ENCODE measurements around the gene BPIFB4.

Gene BPIFB4

DNA sequence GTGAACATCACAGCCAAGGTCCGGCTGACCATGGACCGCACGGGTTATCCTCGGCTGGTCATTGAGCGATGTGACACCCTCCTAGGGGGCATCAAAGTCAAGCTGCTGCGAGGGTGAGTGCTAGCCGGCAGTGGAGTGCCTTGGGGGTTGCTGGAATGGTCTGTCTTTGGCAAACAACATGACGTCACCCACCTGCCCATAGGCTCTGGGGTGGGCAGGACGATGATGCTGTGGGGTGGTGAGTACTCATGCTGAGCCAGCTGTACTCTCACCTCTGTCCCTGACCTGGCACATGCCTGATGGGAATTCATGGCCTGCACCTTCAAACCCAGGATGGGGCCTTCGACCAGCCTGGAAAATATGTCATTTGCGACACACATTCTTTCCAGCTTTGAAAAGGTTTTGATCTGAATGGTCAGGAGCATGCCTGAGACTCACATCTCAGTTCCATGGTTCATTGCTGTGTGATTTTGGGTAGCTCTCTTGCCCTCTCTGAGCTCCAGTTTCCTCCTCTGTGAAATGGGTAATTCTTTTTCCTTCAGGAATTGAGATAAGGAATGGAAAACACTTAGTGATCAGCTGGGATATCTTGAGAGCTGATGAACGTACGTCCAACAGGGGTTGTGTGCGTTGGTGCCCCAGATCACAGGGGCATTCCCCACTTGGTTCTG, 6.7 kb downstream of the BPIFB4 start:
- TF ChIP-seq, protein P1, sequence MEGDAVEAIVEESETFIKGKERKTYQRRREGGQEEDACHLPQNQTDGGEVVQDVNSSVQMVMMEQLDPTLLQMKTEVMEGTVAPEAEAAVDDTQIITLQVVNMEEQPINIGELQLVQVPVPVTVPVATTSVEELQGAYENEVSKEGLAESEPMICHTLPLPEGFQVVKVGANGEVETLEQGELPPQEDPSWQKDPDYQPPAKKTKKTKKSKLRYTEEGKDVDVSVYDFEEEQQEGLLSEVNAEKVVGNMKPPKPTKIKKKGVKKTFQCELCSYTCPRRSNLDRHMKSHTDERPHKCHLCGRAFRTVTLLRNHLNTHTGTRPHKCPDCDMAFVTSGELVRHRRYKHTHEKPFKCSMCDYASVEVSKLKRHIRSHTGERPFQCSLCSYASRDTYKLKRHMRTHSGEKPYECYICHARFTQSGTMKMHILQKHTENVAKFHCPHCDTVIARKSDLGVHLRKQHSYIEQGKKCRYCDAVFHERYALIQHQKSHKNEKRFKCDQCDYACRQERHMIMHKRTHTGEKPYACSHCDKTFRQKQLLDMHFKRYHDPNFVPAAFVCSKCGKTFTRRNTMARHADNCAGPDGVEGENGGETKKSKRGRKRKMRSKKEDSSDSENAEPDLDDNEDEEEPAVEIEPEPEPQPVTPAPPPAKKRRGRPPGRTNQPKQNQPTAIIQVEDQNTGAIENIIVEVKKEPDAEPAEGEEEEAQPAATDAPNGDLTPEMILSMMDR (IDR thresholded peaks at IDR 0.05; ENCODE audit: low read depth, low read length), result no peak
- no peak for DNase-seq (ENCODE audit: extremely low read depth, low read depth)

GRCh38 chr20:33091147-33091546, 11.7 kb downstream of the BPIFB4 start:
- DNase-seq (ENCODE audit: extremely low read depth, low read depth), result no peak
- TF ChIP-seq, protein P1 (IDR thresholded peaks at IDR 0.05; ENCODE audit: low read depth, low read length), result no peak

DNA sequence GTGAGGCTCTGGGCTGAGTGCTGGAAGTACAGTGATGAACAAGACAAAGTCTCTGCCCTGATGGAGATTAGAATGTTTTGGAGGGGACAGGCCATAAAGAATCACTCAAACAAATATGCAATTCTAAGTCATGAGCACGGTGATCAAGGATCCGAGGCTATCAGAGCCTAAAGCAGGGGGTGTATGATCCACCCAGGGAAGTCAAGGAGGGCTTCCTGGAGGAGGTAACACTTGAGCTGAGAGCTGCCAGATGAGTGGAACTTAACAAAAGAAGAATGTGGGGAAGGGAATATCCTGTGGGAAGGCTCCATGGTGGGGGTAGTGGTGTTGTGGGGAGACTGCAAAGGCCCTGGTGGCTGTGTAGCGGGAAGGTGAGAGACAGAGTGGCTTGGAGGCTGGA, 12.2 kb downstream of the BPIFB4 start:
- DNase-seq (ENCODE audit: extremely low read depth, low read depth), result no peak
- TF ChIP-seq, protein P1 (IDR thresholded peaks at IDR 0.05; ENCODE audit: low read depth, low read length), result no peak

DNA sequence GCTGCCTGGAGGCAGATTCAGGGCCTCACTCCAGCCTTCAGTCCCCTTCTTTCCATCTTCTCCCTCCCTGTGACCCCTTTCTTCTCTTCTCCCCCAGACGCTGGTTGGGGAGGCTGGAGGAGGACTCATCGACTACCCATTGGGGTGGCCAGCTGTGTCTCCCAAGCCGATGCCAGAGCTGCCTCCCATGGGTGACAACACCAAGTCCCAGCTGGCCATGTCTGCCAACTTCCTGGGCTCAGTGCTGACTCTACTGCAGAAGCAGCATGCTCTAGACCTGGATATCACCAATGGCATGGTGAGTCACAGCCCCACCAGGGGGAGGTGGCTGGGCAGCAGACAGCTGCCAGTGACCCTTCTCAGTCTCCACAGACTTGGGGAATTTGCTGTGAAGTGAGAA, 12.9 kb downstream of the BPIFB4 start:
- no peak for DNase-seq (ENCODE audit: extremely low read depth, low read depth)
- TF ChIP-seq, protein P1 (IDR thresholded peaks at IDR 0.05; ENCODE audit: low read depth, low read length), result no peak

DNA sequence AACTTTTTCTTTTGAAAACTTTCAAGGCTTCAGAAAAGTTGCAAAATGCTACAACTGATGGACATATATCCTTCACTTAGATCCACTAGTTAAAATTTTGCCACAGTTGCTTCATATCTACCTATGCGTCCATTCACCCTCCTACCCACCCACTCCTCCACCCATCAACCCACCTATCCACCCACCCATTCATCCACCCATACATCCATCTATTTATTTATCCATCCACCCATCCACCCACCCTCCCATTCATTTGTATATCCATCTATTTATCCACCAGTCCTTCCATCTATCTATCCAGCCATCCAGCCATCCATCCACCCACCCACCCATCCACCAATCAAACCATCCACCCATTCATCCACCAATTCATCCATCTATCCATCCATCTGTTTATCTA, 13.6 kb downstream of the BPIFB4 start:
- DNase-seq (ENCODE audit: extremely low read depth, low read depth), result no peak
- TF ChIP-seq, protein P1 (IDR thresholded peaks at IDR 0.05; ENCODE audit: low read depth, low read length), result no peak

DNA sequence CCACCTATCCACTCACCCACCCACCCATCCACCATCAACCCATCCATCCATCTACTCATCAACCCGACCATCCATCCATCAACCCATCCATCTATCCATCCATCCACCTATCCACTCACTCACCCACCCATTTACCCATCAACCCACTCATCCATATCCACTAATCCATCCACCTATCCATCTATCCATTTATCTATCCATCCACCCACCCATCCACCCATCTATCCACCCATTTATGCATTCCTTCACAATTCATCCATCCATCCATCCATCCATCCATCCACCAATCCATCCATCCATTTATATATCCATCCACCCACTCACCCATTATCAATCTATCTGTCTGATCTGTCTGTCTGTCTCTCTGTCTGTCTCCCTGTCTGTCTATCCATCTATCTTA, 14.1 kb downstream of the BPIFB4 start:
- no peak for DNase-seq (ENCODE audit: extremely low read depth, low read depth)
- TF ChIP-seq, protein P1 (IDR thresholded peaks at IDR 0.05; ENCODE audit: low read depth, low read length), result no peak

DNA sequence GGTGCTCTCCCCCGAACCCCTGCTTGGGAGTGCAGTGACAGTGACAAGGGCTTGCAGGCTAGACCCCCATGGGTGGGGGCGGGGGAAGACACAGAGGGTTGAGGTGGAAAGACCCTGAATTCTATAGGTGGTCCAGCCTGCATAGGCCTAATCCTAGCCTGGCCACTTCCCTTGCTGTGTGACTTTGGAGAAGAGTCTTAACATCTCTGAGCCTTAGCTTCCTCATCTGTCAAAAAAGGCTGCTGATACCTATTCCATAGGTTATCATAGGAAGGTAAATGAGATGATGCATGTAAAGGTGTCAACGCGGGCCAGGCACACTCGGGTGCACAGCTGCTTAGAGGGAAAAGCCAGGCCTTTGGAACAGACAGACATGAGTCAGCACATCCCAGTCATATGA, 15.8 kb downstream of the BPIFB4 start:
- TF ChIP-seq, protein P1 (IDR thresholded peaks at IDR 0.05; ENCODE audit: low read depth, low read length), result no peak
- DNase-seq (ENCODE audit: extremely low read depth, low read depth), result no peak
